Activated CD8-positive, alpha-beta memory T cell treated with anti-CD3 and anti-CD28 coated beads for 36 hours (primary cell): ENCODE results near the gene COL23A1. TPM values are rescaled to one million over a fixed set of nuclear protein-coding genes. Genes with fewer than 3 reads are reported as not detected.

Experiments used
- CTCF ChIA-PET: fragments of 350-600 bp; sonication (Branson Sonifier 250); formaldehyde crosslinking; loops from one replicate; lab custom pipeline; 2021; ENCODE audit warnings: antibody characterized with exemption; lab: Charles Lee
- POLR2A ChIA-PET: fragments of 350-600 bp; sonication (Branson Sonifier 250); formaldehyde crosslinking; loops from one replicate; lab custom pipeline; 2021; ENCODE audit warnings: antibody characterized with exemption; lab: Charles Lee
- total RNA-seq, 2 experiments: library from RNA; stranded (reverse); gene quantifications; one replicate each; pipeline ENCODE4 v1.2.3, GENCODE V29; 2021

The COL23A1 gene
- total RNA-seq, 2 experiments from 2014 or later: 0.11 to 0.13 TPM

GRCh38 chr5:178538741-178539229, 51.4 kb downstream of the COL23A1 start:
- ChIA-PET POLR2A (no interaction called here), CTCF (no interaction called here)

DNA sequence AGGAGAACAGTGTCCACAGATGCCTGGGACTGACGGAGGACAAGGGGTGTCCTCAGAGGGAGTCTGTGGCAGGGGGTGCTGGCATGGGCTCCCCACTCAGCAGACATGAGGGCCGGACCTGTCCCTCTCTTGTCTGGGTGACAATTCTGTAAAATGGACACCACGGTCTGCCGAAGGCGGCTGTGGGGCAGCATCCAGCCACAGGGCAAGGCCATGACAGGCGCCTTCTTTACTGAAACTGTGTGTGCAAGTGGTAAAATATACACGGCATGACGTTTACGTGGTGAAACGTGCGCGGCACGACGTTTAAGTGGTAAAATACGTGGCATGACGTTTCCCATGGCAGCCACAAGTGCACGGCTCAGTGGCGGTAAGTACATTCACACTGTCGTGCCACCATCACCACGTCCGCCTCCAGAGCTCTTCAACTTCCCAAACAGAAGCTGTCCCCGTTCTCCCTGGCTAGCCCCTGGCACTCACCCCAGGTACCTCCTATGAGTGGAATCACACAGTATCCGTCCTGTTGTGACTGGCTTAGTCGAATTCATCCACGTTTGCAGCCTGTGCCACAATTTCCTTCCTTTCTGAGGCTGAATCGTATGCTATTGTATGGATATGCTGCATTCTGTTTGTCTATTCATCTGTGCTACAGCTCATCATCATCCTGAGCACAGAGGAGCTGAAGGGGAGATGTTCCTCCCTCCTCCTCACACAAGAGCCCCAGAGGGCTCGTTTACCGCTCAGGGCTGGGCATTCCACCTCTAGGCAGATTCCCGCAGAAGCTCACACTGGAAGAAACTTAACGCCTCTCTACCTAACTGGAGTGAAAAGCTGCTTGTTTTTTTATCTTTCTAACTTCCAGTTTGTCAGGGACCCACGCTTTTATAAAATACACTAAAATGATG, 52.5 kb downstream of the COL23A1 start:
- CTCF ChIA-PET: no interaction called here

DNA sequence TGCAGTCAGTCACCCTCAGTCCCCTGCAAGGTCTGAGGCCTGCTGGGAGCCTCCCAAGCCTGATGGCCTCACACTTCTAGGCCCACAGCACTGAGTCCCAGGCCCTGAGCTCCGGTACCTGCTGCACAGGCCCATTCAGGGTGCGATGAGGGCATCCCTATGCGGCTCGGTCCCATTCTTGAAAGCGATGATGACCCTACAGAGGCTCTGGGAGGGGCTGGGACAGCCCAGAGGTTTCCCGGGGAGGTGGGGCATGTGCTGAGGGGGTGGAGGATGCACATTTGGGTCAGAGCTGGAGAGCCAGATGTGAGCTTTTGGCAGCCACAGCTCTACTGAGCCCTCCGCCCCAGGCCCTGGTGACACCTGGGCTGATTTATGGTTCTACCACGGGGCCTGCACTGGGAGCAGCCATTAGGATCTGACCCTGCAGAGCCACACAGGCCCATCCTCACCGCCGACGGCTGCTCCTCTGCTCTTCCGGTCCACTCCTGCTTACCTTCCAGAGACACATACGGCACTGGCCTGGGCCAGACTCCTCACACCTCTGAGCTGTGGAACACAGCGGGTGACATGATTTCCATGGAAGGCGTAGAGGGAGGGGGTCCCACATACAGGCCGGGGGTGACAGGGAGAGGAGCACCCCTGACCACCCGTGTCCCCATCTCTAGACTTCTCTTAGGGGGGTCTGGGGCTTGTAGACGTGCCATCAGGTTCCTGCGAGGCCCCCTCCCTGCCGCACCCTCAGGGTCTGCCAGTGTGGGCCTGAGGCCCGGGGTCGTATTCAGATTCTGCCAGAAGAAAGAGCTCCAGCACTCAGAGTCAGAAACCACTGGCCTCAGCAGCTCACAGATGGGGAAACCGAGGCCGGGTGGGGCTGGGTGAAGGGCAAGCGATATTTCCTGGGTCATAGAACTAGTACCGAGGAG, 53.4 kb downstream of the COL23A1 start:
- CTCF ChIA-PET: no interaction called here
- POLR2A ChIA-PET: no interaction called here

More for the DNA sequence above, 52.5 kb downstream of the COL23A1 start:
- POLR2A ChIA-PET: no interaction called here

DNA sequence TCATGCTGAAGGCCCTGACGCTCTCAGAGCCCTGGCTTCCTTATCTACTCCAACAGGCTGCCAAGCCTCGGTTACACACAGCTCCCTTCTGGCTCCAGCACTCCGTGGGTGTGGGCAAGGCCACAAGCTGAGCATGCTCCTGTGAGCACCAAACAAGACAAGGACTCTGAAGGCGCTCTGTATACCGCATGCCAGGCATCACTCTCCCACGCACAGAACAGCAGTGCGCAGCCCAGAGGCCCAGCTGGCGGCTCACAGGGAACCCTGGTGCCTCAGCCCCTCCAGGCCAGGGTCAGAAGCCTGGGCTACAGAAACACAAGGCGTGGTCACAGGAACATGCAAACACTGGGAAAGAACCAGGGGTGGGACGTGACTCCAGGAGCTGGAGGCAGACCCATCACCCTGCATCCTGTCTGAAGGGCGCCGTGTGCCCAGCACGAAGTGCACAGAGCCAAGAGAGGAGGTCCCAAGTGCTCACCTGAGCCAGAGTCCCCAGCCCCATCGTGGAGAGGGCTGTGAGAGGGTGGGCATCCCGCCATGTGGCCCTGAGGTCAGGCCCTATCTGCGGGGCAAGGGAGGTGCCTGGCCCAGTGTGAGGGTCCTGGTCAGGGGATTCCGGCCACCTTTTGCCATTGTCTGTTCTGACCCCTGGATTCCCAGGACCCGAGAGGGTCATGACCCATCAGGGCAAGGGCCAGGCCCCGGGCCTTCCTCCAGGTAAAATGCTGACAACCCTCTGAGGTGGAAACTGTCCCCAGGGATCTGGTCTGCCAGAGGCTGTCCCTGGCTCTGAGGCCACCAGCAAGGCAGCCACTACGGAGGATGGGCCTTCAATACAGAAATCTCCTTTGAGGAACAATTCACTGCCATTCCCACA, 54.7 kb downstream of the COL23A1 start:
- ChIA-PET CTCF (no interaction called here), POLR2A (no interaction called here)

GRCh38 chr5:178533136-178533535, 57.1 kb downstream of the COL23A1 start:
- ChIA-PET CTCF (no interaction called here), POLR2A (no interaction called here)

GRCh38 chr5:178532666-178533065, 57.5 kb downstream of the COL23A1 start:
- CTCF ChIA-PET: no interaction called here
- POLR2A ChIA-PET: no interaction called here

DNA sequence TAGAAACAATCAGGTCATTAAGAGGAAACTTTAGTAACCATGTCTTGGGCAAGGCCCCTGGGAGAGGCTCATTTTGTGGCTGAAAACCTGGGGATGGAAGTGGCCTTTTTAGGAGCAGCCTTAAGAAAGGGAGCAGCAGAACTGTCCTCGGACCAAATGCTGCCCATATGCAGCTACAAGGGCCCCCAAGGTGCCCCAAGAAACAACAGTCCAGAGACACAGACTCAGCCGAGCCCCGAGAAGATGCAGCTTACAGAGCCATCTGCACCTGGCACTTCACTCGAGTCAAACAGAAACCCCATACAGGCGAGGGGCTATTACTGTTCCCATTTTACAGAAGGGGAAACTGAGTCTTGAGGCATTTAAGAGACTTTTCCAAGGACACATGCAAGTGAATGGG, 58.0 kb downstream of the COL23A1 start:
- ChIA-PET CTCF (no interaction called here), POLR2A (no interaction called here)

DNA sequence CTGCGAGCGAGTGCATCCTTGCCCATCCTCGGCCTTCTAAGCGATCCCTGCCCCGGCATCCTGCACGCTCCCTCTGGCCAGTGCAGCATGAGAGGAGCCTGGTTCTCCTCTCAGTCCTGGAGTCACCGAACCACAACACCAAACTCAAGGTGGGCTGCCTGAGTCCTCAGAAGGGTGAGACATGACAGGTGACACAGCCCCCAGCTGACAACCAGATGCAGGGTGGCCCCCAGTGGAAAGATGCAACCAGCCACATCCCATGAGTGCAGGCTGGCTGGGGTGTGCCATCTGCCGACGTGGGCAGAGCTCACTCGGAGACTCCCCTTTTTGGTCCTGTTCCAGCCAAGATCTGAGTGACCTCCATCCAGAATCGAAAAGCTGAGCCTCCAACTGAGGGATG, 58.4 kb downstream of the COL23A1 start:
- POLR2A ChIA-PET: no interaction called here
- CTCF ChIA-PET: interaction anchor here (0.6 kb wide), 1 partner anchor 9 kb away, joined by 3 read pairs; no protein-coding TSS in a partner anchor

DNA sequence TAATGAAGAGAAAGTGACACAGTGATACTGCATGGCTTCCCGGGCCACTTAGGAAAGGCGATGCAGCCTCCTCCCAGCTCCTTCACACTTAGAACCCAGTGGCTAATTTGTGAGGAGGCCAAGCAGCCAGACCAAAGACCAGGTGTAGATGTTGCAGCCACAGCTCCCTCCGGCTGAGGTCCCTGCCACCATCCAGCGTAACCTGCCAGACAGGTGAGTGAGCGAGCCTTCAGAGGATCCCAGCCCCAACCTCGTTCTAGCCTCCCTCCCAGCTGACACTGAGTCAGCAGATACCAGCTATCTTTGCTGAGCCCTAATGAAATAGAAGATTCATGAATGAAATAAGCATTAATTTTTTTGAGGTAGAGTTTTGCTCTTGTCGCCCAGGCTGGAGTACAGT, 59.7 kb downstream of the COL23A1 start:
- ChIA-PET CTCF (no interaction called here), POLR2A (no interaction called here)

DNA sequence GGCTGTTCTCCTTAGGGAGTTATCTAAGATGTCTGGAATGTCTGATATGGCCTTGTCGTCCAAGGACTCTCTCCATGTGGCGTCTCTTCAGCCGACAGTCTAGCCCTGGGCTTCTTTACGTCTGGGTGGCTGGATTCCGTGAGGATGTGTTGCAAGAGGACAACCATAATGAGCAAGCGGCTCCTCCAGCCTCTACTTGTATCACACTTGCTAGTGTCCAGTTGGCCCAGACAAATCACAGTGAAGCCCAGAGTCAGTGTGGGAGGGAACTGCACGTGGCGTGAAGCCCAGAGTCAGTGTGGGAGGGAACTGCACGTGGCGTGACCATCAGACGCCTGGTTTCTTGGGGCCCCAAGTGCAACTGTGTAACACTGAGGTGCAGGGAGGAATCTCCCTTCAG, 61.1 kb downstream of the COL23A1 start:
- POLR2A ChIA-PET: no interaction called here

GRCh38 chr5:178527458-178528307, 62.5 kb downstream of the COL23A1 start:
- ChIA-PET CTCF (no interaction called here), POLR2A (no interaction called here)

More for the DNA sequence above, 61.1 kb downstream of the COL23A1 start:
- CTCF ChIA-PET: no interaction called here

DNA sequence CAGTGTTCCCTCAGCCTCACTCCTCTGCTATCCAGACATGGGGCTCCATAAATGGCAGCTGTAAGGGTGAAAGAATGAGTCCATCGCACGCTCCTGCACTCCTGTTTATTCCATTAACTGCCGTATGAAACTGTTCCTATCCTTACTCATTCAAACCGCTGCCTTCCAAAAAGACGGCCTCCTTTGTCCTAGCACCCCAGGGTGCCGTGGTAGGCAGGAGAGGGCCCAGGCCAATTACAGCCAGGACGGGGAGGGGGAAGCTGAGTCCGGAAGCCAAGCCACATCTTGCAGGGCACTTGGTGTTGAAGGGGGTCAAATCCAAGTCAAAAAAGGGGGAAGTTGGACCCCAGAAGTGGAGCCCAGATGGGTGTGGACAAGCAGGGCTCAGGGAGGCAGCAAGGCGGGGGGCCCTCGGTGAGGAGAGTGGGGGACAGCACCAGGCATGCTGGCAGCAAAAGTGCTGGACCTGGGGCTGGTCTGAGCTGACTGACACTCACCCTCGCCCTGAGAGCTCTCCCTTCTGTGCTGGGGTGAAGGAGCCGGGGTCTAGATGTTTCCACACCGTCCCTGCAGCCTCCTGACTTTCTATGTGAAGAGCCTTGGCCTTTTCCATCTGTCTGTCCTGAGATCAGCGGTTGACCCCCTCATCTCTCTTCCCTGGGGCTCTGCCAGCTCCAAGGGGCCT, 63.3 kb downstream of the COL23A1 start:
- CTCF ChIA-PET: no interaction called here
- POLR2A ChIA-PET: no interaction called here

DNA sequence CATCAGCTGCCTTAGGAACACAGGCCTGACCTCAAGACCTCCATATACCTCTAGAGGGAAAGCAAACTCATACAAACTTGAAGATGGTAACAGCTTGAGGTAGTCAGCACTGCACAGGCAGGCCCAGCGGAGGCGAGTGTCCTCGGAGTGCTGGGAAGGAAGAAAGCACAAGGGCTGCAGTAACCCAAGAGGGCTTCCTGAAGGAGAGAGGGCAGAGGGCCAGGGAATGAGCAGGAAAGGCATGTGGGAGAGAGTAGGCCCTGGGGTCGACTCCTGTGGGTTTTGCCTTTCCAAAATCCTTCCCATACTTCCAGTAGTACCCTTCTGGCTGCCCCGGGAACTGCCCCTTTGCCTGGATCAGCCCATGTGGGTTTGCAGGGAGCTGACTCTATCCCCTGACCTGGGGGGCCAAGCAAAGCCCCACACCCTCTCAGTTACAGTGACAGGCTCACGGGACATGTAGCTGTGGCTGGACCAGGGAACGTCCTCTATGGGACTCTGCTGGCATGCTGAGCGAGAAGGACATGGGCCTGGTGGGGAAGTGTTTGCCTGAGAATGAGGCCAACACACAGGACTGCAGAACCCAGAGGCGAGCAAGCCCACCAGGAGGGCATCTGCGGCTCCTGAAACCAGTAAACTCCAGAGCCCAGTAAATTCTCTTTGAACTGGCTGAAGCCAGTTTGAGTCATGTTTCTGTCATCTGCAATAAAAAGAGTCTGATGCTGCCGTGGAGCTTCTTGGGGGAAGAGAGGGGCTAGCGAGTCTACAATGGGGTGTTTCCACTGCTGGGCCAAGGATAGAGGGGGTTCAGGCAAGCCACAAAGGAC, 64.1 kb downstream of the COL23A1 start:
- ChIA-PET CTCF (no interaction called here), POLR2A (no interaction called here)

- ChIA-PET POLR2A (no interaction called here), CTCF (no interaction called here)
Observed at GRCh38 chr5:178524093-178524882, 65.9 kb downstream of the COL23A1 start.

- ChIA-PET POLR2A (no interaction called here), CTCF (no interaction called here)
Observed at GRCh38 chr5:178522361-178522760, 67.8 kb downstream of the COL23A1 start.

DNA sequence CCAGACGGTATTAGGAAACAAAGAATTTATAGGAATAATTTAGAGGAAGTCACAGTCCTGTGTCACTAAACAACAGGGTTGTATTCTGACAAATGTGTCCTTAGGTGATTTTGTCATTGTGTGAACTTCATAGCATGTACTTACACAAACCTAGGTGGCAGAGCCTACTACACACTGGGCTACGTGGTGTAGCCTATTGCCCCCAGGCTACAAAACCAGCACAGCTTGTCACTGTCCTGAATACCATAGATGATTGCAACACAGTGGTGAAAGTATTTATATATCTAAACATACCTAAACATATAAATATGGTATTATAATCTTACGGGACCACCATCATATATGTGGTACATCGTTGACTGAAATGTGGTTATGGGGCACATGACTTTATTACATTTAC, 69.3 kb downstream of the COL23A1 start:
- POLR2A ChIA-PET: no interaction called here
- CTCF ChIA-PET: no interaction called here
